Measurements from ENCODE around the gene ABHD14A.

- TF ChIP-seq CTCF (IDR thresholded peaks at IDR 0.05) = no peak
- no peak for TF ChIP-seq POLR2A (IDR thresholded peaks at IDR 0.05)
These were observed 19.5 kb upstream of the ABHD14A start, which contains the start of gene GPR62 for GRCh38 chr3:51955175-51955892.

Measured in testis (tissue), 2 donors.